ES-I3 (cell line): ENCODE results near the gene TMEM273.

ENCODE experiments used
- H3K36me3 ChIP-seq: 2 replicates; pipeline ENCODE4 v1.6.1; 2013; ENCODE audit warnings: mild to moderate bottlenecking, low read length, control low read depth, moderate library complexity; ENCODE audit not compliant: insufficient read depth
- H3K4me1 ChIP-seq: 2 replicates; pipeline ENCODE4 v1.6.1; 2013; ENCODE audit warnings: mild to moderate bottlenecking, control low read depth, low read length; ENCODE audit not compliant: insufficient read depth
- H3K9ac ChIP-seq: 2 replicates; pipeline ENCODE4 v1.6.1; 2013; ENCODE audit warnings: low read depth, mild to moderate bottlenecking, low read length, moderate library complexity
- H3K9me3 ChIP-seq: 2 replicates; pipeline ENCODE4 v1.6.1; 2013; ENCODE audit warnings: mild to moderate bottlenecking, low read length, moderate library complexity; ENCODE audit not compliant: control insufficient read depth, insufficient read depth

TMEM273 gene

DNA sequence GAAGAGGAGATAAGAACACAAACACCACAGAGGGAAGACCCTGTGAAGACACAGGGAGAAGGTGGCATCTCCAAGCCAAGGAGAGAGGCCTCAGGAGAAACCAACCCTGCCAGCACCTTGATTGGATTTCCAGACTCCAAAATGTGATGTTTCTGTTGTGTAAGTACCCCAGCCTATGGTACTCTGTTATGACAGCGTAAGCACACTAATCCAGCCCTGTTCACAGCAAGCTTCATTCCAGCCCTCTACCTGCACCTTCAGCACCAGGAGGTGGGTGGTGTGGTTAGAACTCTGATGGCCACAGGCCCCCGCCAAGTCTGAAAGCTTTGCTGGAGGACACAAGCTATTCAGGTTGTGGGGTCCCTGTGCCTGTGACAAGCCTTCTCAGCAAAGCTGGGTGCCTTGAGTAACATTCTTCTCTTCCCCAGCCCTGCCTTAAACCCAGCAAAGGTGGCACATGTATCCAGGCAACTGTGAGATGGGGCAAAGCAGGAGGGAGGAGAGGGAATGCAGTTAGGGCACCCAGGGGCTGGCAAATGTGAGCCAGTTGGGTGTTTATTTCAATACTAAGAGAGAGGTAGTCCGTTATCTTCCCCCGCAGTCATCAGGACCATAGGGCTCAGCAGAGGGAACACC is 77.4 kb downstream of the TMEM273 start:
- Histone ChIP-seq H3K36me3 (no peaks in the 10 kb centered on the region), H3K4me1 (no peaks in the 10 kb centered on the region), H3K9ac (no peak overlapping the region), H3K9me3 (no peaks in the 10 kb centered on the region)

DNA sequence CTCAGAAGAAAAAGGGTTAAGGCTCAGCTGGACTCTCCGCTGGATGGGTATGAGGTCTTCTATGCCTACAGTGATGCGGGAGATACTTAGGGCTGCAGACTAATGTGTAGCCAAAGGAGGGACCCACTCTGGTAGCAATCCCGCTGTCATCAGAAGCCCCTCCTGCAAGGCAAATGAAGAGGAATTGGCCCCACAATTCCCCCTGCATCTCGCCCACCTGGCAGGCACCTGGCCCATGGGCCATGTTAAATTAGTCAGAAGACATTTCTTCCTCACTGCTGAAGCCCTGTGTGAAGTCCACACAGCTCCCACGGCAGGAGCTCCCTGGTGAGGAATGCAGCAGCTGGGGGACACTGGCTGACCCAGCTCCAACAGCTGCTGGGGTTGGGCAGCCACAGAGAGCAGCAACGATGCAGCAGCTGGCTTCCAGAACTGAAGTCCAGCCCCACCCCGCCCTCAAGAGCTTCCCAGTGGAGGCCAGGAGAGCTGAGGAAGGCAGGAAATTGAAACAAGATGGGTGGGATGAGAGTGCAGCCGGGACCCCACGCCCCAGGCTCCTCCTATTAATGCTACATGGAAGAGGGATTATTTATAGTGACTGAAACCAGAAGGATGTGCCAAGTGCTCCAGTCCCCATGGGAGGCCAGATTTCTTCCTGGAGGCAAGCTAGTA is 78.4 kb downstream of the TMEM273 start:
- no peak overlapping the region for H3K9ac ChIP-seq

GRCh38 chr10:49108656-49109055 is 79.5 kb downstream of the TMEM273 start:
- no peaks in the 10 kb centered on the region for H3K9me3 ChIP-seq
- H3K9ac ChIP-seq, result no peak overlapping the region
- no peaks in the 10 kb centered on the region for H3K36me3 ChIP-seq
- no peaks in the 10 kb centered on the region for H3K4me1 ChIP-seq

More for the DNA sequence above, 78.4 kb downstream of the TMEM273 start:
- no peaks in the 10 kb centered on the region for H3K36me3 ChIP-seq
- no peaks in the 10 kb centered on the region for H3K4me1 ChIP-seq
- no peaks in the 10 kb centered on the region for H3K9me3 ChIP-seq

DNA sequence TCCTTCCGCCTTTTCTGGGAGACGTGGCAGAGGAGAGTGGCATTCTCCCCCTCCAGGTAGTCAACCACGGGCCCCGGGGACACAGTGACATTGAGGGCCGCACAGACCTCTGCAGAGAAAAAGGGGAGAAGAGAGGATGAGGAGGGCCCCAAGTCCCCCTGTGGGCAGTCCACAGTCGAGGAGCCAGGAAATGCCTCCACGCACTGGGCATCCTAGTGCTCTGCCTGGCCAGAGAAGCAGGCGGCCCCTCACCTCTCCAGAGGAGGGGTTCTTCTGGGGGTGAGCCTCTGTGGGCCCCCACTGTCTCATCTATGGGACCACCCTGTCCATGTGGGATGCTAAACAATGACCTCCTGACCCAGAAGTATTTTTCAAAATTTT is 80.3 kb downstream of the TMEM273 start:
- H3K36me3 ChIP-seq, result no peaks in the 10 kb centered on the region
- H3K4me1 ChIP-seq, result no peaks in the 10 kb centered on the region
- no peaks in the 10 kb centered on the region for H3K9me3 ChIP-seq

DNA sequence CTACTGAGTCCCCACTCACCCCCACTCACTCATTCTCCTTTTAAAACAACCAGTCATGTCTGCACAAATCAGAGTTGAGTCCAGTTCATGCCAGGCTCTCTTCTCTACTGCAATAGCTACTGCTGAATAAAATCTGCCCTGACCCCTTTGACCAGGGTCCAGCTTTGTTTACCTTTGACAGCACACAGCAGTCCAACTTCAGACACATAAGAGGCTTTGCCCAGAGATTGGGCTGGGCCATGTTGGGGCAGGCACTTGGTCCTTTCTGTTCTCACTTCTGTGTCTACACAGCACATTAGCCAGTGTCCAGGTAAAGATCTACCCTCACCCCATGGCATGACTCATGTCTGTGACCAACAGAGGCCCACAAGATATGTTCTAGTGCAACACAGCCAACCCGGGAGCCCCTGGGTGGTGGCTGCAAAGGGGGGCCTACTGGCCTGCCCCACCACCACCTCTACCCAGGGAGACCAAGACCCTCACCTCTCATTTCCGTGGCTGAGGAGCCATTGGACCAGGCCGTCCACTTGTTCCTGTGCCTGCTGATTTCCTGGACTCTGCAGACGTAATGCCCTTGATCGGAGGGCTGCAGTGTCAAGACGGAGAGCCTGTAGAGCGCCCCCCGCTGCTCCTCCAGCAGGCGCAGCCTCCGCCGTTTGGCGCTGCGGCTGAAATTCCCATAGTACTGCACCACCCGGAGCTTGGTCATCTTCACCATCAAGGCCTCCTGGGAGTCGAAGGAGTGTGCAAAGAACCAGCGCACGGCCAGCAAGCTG is 80.9 kb downstream of the TMEM273 start:
- no peak overlapping the region for H3K9ac ChIP-seq
- no peaks in the 10 kb centered on the region for H3K36me3 ChIP-seq
- no peaks in the 10 kb centered on the region for H3K4me1 ChIP-seq
- H3K9me3 ChIP-seq, result no peaks in the 10 kb centered on the region

More for the DNA sequence above, 80.3 kb downstream of the TMEM273 start:
- H3K9ac ChIP-seq, result no peak overlapping the region

- Histone ChIP-seq H3K4me1 (no peaks in the 10 kb centered on the region), H3K9ac (no peak overlapping the region), H3K36me3 (no peaks in the 10 kb centered on the region), H3K9me3 (no peaks in the 10 kb centered on the region)
Observed at GRCh38 chr10:49106451-49106850, 81.7 kb downstream of the TMEM273 start.

GRCh38 chr10:49105076-49105475 is 83.1 kb downstream of the TMEM273 start:
- no peak overlapping the region for H3K9ac ChIP-seq
- no peaks in the 10 kb centered on the region for H3K4me1 ChIP-seq
- H3K9me3 ChIP-seq, result no peaks in the 10 kb centered on the region
- no peaks in the 10 kb centered on the region for H3K36me3 ChIP-seq
